HL-60 (cell line): ENCODE results near the gene MOCS1.

Experiments
- DNase-seq, 2 experiments: peaks; one replicate each; pipeline ENCODE4 v3.0.0-alpha.2; 2010 to 2020; ENCODE audit warnings: low read depth in 1 of 2, low spot score in 1 of 2
- H3K27ac ChIP-seq: fragments of 250-450 bp; sonication (Bioruptor Pico); replicated peaks from 2 replicates; pipeline ENCODE4 v1.5.1; 2020; ENCODE audit warnings: mild to moderate bottlenecking, moderate library complexity
- H3K27me3 ChIP-seq: fragments of 250-450 bp; sonication (Bioruptor Pico); 2 replicates; pipeline ENCODE4 v1.5.1; 2021; ENCODE audit warnings: mild to moderate bottlenecking, moderate library complexity; ENCODE audit not compliant: insufficient read depth, poor library complexity, severe bottlenecking
- H3K4me3 ChIP-seq: replicated peaks from 2 replicates; pipeline ENCODE4 v1.5.1; 2011; ENCODE audit warnings: mild to moderate bottlenecking, control low read depth, low read length; ENCODE audit not compliant: insufficient read depth
- CTCF ChIP-seq: IDR thresholded peaks from one replicate; pipeline ENCODE4 v1.5.1; 2011; ENCODE audit warnings: low read length, control low read depth, inconsistent platforms; ENCODE audit not compliant: insufficient read depth
- GABPA ChIP-seq: IDR thresholded peaks from 2 replicates; pipeline ENCODE4 v1.6.1; 2012; ENCODE audit warnings: low read depth
- POLR2AphosphoS5 ChIP-seq: IDR thresholded peaks from 2 replicates; pipeline ENCODE4 v1.6.1; 2012; ENCODE audit warnings: low read depth
- REST ChIP-seq: IDR thresholded peaks from 2 replicates; pipeline ENCODE4 v1.6.1; 2012; ENCODE audit warnings: low read depth; ENCODE audit not compliant: insufficient replicate concordance
- SPI1 ChIP-seq: IDR thresholded peaks from 2 replicates; pipeline ENCODE4 v1.6.1; 2012; ENCODE audit warnings: low read depth, mild to moderate bottlenecking, borderline replicate concordance

Gene MOCS1

GRCh38 chr6:39882531-39882899 lies 51.7 kb downstream of the MOCS1 start:
- H3K27ac ChIP-seq = no peak overlapping the region
- TF ChIP-seq REST (no peak), CTCF (no peak), GABPA (no peak), POLR2AphosphoS5 (no peak), SPI1 (no peak)
- DNase-seq = no peak

GRCh38 chr6:39881851-39882530 lies 52.3 kb downstream of the MOCS1 start:
- no peak overlapping the region for H3K4me3 ChIP-seq
- H3K27ac ChIP-seq = no peak overlapping the region
- DNase-seq = no peak
- TF ChIP-seq GABPA (no peak), SPI1 (no peak), POLR2AphosphoS5 (no peak), REST (no peak), CTCF (no peak)
- H3K27me3 ChIP-seq = no peaks in the 10 kb centered on the region

More at GRCh38 chr6:39882531-39882899, 51.7 kb downstream of the MOCS1 start:
- H3K27me3 ChIP-seq = no peaks in the 10 kb centered on the region
- no peak overlapping the region for H3K4me3 ChIP-seq

GRCh38 chr6:39880594-39880993 lies 53.7 kb downstream of the MOCS1 start:
- Histone ChIP-seq H3K4me3 (no peak overlapping the region), H3K27ac (no peak overlapping the region), H3K27me3 (no peaks in the 10 kb centered on the region)
- TF ChIP-seq REST (no peak), CTCF (no peak), SPI1 (no peak), GABPA (no peak), POLR2AphosphoS5 (no peak)
- DNase-seq = no peak
